Fibroblast of skin of right biceps (primary cell): ENCODE results near the gene KCNIP2.

Source experiments
- DNase-seq: peaks from one replicate; pipeline ENCODE4 v3.0.0-alpha.2; 2013

Gene KCNIP2

DNA sequence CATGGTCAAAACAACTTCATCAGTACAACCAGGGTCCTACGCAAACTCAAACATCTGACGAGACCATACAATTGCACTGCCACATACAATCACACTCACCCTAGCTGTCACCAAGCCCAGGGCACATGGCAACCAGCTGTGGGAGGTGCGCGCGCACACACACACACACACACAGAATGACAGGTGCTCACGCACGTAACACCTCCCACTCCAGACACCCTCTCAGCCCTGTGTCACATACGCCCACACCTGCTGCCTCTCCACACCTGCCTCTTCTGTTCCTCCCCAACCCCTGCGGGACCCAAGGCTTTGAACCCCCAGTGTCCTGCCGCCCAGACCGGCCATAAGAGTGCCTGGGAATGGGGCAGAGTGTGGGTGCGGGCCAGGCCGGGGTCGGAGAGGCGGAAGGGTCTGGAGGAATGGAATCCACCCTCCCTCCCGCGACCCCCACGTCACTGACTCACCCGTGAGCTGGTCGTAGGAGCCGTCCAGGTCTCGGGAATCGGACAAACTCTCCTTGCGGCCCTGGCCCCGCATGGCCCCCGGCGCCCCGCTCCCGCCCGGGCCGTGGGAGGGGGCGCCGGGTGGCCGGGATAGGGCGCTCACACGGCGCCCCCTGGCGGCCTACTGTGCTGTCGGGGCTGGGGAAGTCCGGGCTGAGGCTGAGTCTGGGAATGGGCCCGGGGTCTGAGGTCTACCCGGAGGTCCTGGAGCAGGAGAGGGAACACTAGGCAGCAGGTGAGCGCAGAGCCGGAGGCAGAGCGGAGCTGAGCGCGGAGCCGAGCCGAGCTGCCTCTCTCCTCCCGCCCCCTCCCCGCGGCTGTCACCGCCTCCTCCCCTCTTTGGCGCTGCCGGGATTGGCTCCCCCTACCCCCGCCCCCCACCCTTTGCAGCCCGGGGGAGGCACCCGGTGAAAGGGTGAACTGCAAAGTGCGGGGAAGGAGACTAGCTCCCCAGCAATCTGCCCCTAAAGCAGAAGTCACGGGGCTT is at the start of gene KCNIP2:
TSS of gene KCNIP2 (minus strand) at position 769 of the 990 bp plus-strand sequence. CDS start at position 537, 232 bp downstream.
- no peak for DNase-seq

DNA sequence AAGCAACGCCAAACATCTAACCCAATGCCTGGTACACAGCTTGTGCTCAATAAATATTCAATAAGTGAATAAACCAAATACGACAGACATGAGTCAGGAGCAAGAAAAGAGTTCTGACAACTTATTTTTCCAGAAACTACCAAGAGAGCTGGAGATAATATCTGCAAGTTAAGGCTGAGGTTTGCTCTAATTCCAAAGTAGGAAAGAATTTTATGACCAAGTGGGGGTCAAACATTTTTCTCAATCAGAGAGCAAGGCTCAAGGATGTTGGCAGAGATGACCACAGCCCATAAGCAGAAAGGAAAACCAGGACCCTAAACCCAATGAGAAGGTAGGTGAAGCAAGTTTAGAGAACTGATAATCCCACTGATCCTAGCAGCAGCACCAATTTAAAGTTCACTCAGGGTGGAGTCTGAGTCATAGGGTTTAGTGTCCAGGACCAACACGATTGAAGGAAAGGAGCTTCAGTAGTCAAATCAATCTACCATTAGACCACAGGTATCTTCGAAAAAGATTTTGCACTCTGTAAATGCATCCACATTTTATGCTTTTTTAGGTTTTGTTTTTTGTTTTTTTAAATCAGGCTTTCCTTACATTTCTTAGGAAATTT is 49.3 kb upstream of the KCNIP2 start:
- DNase-seq = peak; percentile 12

DNA sequence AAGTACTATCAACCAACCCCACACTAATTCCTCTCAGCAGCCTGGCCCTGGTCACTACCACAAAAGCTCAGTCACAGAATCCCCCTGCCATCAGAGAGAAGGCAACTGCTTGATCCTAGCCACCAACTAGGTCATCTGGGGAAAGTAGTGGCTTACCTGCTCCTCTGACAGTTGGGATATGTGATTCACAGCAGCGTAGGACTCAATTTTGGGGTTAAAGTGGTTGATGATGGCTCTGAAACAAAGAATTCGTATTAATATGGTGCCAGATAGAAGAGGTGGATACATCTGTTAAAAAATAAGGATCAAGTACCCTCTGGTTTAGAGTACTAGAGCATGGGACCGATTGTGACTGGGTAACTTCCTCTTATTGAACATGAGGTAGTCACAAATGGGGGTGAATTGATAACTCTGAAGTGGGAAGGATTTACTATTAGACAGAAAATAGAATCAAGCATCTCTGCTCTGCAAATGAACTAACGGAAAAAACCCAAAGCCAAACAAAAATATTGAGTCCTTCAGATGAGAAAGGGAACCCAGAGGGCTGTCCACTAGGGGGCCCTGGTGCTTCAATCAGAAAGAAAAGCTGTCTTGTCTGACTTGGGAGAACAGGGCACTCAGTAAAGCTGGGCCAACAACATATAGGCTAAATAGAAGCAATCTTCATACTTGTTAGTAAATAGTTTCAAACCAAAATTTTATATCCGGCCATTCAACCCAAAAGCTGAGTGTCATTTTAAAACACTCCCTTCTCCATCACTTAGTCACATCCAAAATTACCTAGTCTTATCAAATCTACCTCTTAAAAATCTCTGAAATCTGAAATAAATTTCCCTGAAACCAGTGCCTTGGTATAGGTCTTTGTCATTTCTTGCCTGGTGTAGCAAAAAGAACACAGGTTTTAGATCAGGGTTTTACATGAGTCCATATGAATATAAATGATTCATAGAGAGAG is 45.9 kb upstream of the KCNIP2 start:
- DNase-seq = peak; percentile 74

DNA sequence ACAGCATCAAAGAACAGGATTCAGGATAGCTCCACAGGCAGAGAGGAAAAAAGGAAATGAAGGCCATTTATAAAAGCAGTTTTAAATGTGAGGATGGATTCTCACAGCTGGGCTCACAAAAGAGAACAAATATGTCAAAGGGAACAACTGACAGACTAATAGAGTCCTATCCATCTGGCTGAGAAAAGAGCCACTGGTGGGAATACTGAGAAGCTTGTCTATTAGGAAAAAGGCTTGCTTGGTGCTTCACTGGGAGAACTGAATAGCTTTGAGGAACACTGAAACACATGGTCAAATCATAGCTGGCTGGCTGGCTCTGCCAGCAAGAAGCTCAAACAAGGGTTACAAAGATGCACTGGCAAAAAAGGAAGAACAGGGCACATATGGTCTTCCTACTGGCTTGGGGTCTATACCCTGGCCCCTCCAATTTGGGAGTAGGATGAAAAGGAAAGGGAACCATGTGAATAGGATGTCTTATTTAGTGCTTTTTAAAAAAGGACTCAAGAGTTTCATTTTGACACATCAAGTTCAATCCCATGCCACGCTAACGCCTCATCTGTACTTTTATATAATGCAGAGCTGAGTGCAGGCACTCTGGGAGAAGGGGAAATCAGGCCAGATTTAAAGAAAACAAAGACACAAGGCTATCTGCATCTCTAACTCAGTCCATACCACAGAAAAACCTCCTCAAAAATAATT is 44.8 kb upstream of the KCNIP2 start:
- no peak for DNase-seq

DNA sequence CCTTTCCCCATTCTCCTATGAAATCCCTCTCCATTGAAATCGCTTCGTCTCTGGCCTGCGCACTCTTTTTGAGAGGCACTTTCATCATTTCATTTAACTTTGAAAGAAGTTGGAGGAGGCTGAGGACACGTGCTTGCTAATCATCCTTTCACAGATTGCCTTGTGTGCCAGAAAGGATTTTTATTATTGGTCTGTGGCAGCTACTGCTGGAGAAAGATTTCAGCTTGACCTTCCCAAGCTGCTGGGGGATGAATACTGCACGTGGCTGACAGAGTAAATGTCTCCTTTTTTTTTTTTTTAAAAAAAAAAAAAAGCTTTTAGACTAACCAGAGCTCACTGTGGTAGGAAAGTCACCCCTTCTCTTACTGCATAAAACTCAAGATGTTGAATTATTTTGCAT is 44.2 kb upstream of the KCNIP2 start:
- no peak for DNase-seq

DNA sequence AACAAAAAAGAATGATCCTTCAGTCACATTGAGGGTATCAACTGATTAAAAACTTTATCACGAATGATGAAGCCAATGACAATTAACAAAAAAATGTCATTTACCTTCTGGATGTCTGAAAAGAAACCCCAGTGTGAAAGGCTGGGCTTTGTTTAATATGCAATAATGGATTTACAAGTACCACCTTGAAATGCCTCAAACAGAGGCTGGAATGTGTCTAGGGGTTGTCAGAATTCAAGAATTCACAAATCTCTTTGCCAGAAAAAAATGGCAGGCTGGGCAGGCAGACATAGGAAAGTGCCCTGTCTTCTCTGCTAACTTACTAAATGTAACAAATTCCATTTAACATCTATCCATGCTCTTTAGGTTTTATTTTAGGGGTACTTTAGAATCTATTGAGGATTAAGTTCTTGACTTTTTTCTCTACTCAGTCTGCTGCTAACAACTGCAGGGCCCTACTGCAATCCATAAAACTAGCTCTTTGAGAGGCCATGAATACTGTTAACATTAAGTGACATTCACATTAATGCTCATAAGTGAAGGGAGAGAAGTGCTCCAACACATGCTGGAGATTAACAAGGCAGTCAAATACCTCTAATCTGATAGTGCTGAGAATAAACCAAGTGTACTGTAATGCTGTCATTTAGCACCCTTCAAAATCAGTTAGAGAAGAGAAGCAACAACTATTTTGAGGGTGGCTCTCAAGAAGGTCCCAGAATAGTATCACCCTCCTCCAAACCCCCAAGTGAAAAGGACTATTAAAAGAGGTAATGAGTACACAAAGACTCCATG is 43.1 kb upstream of the KCNIP2 start:
- no peak for DNase-seq

DNA sequence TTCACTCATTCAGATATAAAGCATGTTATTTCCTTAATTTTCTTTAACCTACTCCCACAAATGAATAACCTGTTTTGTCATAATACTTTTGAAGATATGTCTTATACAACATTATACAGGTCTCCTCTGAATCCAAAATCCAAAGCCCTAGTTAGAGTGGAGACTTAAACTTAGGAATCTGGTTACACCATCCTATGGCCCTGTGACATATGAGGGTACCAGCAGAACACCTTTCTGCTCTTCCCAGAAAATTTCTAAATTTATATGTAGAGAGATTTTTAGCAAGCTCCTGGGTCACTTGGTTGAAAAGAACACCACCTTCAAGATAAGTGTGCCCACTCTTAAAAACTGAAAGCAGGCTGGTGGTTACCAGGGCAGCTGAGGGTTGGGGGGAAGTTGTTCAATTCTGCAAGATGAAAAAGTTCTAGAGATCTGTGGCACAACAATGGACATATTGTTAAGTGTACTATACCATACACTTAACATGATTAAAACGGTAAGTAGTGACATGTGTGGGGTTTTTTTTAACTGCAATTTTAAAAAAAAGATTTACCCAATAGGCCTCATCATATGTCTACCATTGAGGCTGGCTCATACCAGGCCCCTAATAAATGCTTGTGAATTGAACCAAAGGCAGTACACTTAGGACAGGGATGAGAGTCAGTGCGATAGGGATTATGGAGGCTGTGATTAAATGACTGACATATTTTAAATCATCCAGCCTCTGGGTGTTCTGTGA is 37.6 kb upstream of the KCNIP2 start:
- DNase-seq = no peak

DNA sequence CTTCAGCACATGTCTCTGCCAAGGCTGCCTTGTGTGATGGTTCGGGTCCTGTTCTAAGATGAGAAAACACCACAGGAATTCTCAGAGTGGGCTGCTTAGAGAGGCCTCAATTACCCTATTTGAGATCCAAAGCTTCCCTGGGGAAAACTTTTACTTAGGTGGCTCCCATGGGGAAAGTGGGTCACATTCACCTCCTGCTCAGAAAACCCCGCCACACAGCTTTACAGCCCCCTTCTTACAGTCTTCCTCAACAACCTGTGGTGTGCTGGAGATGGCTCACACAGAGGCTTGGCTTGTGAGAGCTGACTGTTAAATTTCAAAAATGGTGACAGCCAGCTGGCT is 36.6 kb upstream of the KCNIP2 start:
- DNase-seq = no peak

DNA sequence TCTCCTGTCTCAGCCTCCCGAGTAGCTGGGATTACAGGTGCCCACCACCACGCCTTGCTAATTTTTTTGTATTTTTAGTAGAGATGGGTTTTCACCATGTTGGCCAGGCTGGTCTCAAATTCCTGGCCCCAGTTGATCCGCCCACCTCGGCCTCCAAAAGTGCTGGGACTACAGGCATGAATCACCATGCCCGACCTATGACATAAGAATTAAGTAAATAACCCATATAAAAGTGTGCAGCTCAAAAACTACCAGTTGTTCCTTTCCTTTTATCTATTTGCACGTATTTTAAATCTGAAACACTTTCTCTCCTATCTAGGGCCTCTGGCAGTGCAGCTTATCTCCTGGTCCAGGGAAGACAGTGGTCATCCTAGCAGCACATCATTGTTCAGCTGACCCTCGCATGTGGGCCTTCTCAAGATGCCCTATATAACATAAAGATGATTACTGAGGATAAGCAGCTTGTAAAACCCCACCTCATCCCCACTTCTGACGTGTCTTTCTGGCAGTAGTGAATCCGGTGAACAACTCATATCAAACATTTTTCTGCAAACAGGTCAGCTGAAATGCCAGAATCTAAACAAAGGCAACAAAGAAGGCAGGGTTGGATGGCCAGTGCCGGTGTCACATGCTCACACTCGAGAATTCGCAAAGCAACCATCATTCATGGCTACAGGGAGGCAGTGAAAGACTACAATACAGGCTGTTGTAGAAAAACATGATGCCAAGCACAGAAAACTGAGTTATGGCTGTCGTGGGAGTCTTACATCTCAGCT is 36.0 kb upstream of the KCNIP2 start:
- peak; percentile 47 for DNase-seq

DNA sequence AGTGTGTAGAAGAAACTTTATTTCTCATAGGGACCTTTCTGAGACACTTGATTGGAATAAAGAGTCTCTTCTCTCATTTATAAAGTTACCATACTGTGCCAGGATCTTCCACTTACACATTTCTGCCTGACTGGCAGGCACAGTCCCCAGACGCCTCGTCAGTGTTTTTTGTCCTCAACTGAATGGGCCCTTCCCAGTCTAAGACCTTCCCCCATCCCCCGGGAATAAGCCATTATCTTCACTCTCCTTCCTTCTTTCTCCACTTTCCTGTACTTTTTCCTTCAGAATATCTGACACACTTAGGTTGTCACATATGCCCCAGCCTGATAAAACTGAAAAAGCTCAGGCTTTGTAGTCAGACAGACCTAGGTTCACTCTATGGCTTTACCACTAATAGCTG is 35.3 kb upstream of the KCNIP2 start:
- no peak for DNase-seq

DNA sequence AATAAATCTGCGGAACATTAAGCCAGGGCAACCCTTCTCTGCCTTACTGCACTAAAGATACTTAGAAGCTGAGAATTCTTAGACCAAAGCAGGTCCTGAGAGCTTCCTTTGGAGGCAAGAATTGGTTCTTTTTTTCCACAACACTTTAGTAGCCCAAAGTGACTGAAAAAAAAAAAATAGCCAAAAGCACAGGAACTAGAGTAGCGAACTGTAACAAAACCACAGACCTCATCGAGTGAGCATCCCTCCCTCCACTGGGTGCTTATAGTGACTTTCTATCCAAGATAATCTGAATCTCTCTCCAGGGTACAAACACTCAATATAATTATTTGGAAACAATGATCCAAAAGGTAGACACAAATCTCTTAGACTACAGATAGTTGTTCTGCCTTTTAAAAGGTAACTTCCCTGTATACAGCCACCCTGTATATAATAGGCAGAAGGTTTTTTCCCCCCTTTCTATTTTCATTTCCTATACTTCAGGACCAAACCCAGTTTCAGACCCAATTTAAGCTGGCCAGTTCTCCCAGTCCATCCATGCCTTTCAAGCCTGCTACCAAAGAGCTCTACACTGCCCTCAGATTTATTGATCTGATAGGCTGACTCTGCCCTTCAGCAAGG is 31.6 kb upstream of the KCNIP2 start:
- no peak for DNase-seq

DNA sequence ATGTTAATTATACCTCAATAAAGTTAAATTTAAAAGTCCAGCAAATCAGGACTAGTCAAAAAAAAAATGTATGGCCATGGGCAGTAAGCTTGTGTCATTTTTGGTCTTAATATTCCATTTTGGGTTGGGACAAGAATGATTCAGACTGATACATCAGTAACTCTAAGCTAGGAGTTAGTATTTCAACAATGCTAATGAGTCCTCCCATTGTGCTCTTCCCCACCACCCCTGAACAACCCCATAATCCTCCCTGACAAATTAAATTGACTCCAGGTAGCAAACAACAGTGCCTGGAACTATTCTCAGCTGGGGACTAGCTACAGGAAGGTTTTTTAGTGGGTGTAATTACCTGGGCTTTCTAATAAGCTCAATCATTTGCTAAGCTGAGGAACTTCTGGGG is 30.7 kb upstream of the KCNIP2 start:
- DNase-seq = no peak

DNA sequence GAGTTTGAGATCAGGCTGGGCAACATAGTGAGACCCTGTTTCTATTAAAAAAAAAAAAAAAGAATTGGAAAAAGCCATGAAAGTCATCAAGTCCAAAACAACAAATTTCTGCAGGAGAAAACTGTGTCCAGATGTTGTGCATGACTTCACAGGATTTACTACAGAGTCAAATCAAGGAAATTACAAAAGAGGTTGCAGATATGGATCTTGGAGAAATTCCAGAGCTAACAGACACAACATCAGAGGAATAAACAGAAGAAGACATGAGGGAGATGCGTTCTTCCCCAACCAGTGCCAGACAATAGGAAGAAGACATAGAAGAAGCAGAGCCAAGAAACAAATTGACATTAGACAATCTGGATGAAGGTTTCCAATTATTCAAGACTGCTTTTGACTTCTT is 24.3 kb upstream of the KCNIP2 start:
- no peak for DNase-seq

DNA sequence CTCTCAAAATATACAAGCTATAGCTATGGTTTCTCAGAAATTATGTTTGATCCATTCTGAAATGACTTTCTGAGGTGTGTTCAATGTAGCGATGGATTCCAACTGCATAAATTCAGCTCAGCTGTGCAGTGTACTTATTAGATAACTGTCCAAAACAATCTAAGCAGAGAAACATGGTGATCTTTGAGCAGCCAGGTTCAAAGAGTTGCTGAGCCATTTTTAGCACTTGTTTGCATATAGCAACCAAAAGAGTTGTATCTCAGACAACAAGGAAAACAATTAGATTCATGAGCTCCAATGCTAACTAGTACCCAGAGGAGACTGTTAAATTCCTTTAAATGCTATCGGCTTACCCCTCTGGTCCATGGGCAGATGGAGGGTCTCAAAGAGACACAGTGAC is 15.9 kb upstream of the KCNIP2 start:
- no peak for DNase-seq

DNA sequence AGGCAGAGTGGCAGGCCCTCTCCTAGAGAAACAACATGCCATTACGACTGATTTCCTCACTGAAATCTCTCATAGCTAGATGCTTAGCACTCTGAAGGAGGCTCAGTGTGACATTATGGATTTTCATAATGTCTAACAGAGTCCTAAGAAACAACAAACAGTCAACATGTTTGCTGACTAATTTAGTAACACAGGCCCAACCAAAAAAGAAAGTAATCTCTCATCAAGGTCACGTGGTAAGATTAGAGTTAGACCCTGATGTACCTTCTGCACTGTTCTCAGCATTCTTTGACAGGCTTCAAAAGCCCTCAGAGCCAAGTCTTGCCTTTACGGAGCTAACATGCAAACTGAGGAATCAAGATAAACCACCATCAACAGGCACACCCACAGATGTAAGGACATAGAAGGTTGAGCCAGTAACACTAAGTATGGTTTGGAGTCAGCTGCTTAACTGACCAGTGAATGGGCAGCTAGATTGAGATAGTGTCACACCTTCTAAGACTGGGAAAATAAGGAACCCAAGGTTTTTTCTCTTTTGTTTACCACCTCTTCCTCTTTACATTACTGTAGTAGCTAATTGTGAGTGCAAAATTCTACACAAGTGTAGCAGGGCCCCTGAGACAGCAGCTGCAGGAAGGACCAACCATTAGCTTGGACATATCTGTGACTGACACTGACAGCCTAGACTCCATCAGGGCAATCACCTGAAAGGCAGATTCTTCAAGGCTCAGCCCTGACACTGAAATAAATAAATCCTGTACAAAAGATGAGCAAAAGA is 15.3 kb upstream of the KCNIP2 start:
- DNase-seq = no peak

DNA sequence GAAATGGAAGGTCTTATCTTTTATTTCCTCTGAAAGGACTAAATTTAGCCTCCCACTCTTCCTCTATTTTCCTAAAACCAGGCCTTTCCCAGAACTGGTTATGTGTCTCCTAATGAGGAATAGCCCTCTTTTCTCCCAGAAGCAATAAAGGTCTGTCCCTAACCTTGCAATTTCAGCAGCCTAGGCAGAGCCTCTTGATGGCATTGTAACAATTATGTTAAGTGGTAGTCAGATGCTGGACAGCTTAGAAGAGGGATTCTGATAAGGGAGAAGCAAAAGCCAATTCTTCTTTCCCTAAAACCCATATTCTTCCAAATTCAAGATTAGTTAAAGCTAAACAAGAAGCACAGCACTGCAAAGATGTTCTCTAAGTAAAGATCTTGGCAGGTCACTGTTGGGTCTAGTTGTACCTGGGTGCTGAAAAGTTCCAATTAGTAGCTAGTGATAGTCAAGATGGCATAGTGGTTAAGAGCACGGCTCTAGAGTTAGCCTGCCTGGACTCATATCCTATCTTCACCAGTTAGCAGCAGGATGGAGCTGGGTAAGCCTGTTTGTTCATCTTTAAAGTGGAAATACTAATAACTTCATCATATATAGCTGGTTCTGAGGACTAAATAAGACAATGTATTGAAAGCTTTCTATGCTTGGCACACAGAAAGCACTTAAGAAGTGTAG is 14.3 kb upstream of the KCNIP2 start:
- no peak for DNase-seq

DNA sequence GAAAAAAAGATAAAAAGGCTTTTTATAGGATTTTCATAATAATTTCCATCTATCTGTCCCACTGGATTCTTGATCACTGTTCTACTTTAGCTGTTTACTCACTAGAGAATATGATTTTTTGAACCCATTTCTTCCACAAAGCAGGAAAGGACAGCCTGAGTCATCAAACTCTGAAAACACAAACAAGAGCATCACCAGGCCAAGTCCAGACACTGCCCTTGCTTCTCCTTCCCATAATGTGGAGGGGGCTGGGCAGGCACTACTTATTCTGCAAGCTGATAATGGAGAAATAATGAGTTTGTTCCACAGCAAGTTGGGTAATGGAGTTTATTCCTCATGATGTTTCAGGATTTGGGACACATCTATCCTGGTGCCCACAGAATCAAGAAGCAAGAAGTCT is 13.0 kb upstream of the KCNIP2 start:
- DNase-seq = no peak

DNA sequence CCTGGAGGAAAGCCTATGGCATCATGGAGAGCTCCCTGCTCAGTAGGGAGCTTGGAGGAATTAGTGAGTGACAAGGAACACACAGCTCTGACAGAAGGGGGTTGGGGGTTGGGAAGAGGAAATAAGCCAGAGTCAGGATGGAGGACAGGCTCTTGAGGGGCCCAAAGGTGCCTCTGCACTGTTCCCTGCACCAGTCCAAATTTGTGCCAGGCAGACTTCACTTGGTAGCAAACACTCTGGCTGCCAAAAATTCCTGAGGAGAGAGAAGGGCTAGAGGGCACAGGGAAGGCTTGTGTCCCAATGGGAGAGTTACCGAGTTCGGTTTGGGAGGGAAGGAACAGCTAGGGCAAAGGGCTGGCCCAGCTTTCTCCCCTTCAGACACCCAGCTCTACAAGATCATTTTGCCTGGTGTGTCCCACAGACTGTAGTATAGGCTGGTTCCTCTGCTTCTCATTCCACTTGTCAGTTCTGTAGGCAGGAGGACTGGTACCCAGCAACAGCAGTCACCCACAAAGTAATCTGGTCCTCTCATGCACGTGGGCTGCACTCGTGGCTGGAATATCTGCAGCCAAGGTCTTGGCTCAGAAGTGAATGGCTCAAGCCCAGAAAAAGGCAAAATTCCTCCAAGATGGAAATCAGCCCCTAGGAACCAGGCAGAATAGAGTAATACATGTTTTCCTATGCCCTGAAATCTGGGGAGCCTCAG is 8.0 kb upstream of the KCNIP2 start:
- DNase-seq = no peak
